Measurements from ENCODE around the gene EEIG1. TPM values are rescaled to one million over a fixed set of nuclear protein-coding genes. Genes with fewer than 3 reads are reported as not detected.
A peak's percentile ranks its signal among the peaks of the same experiment; 100 is the strongest.

Gene EEIG1
- total and polyA plus RNA-seq, 9 of the 15 experiments (the other 6 are each of a cell fraction or from before 2014, with no cell fraction given): 0.17 to 16.7 (median 3.6) TPM

- no peak for TF ChIP-seq RAD51 (IDR thresholded peaks at IDR 0.05; ENCODE audit: borderline replicate concordance, low read depth)
- no peak for TF ChIP-seq ZNF232 (CRISPR knock-in tag; IDR thresholded peaks at IDR 0.05)
- no peak for TF ChIP-seq SRSF3 (IDR thresholded peaks at IDR 0.05; ENCODE audit: insufficient read depth, low read length)
- TF ChIP-seq RBM25 (IDR thresholded peaks at IDR 0.05; ENCODE audit: low read depth, low read length, severe bottlenecking): peak; percentile 91
- no peak for TF ChIP-seq TAF7 (tag; IDR thresholded peaks at IDR 0.05)
- TF ChIP-seq JUND (IDR thresholded peaks at IDR 0.05; ENCODE audit: borderline replicate concordance, low read depth, low read length): peak; percentile 41; the same call in 1 of the 2 replicates
- TF ChIP-seq JUND (tag; IDR thresholded peaks at IDR 0.05; ENCODE audit: borderline replicate concordance, low read depth, low read length): no peak; the same call in 2 of the 3 replicates
- no peak for TF ChIP-seq CREB3 (tag; conservative IDR thresholded peaks at IDR 0.05; ENCODE audit: low read depth)
- TF ChIP-seq CSDE1 (IDR thresholded peaks at IDR 0.05): no peak
- no peak for TF ChIP-seq ZNF586 (CRISPR knock-in tag; conservative IDR thresholded peaks at IDR 0.05)
- no peak for TF ChIP-seq ARID3A (IDR thresholded peaks at IDR 0.05; ENCODE audit: borderline replicate concordance, low read depth, low read length)
- no peak for TF ChIP-seq ZBTB8A (IDR thresholded peaks at IDR 0.05; ENCODE audit: partially characterized antibody)
- no peak for TF ChIP-seq HINFP (tag; conservative IDR thresholded peaks at IDR 0.05; ENCODE audit: low read depth)
- TF ChIP-seq ZNF766 (CRISPR knock-in tag; conservative IDR thresholded peaks at IDR 0.05): 0 out of 2 replicates have a peak, but pooled peaks have one; percentile 15
- TF ChIP-seq GATAD2B (IDR thresholded peaks at IDR 0.05; ENCODE audit: borderline replicate concordance): no peak
- no peak for TF ChIP-seq DDX20 (tag; IDR thresholded peaks at IDR 0.05; ENCODE audit: low read depth)
- TF ChIP-seq ZSCAN29 (IDR thresholded peaks at IDR 0.05): no peak
- no peak for TF ChIP-seq KLF1 (tag; IDR thresholded peaks at IDR 0.05)
- TF ChIP-seq ZBTB12 (CRISPR knock-in tag; IDR thresholded peaks at IDR 0.05): peak; percentile 41; the same call in 1 of the 2 replicates
- no peak for TF ChIP-seq MCM5 (IDR thresholded peaks at IDR 0.05; ENCODE audit: low read depth)
- TF ChIP-seq ETS2 (tag; IDR thresholded peaks at IDR 0.05; ENCODE audit: borderline replicate concordance, poor library complexity, severe bottlenecking): no peak
These were observed 43.1 kb downstream of the EEIG1 start, which contains the start of gene DPM2 (continued) for GRCh38 chr9:127937388-127938297.

Data from K562 (cell line).